ENCODE measurements around the gene BARHL2. TPM values are rescaled to one million over a fixed set of nuclear protein-coding genes. Genes with fewer than 3 reads are reported as not detected.

Gene BARHL2
- total RNA-seq, 1 experiment from 2014 or later = not detected

DNA sequence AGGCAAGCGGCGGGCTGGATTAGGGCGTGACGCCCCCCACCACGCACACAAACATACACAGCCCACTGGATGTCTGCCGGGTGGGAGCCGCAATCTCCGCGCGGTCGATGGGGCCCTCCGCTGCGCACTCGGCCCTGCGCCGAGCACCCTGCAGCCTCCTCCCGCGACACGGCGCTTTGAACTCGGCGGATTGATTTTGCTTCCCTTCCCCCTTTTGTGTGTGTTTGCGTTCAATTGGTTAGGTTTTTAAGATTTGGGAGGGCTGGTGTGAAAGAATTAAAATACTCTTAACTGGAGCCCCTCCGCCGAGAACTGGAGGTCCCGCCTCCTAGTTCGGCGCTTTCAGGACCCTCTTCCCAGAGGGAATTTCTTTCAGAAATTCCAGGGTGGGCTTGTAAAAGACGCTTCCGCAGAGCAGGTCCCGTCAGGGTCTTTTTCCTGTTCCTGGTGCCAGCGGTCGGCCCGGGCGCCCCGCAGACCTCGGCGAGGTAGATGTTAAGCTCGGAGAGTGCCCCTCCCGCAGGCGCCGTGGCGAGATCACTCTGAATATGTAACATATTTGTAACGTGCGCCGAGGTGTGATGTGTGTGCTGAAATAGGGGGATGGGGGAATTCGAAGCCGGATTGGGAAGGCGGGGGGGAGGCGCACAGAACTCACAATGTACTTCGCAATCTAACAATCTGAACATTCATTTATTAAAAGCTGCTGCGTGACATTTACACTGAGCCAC is 8.0 kb upstream of the BARHL2 start:
- no peak for DNase-seq (ENCODE audit: low spot score)

DNA sequence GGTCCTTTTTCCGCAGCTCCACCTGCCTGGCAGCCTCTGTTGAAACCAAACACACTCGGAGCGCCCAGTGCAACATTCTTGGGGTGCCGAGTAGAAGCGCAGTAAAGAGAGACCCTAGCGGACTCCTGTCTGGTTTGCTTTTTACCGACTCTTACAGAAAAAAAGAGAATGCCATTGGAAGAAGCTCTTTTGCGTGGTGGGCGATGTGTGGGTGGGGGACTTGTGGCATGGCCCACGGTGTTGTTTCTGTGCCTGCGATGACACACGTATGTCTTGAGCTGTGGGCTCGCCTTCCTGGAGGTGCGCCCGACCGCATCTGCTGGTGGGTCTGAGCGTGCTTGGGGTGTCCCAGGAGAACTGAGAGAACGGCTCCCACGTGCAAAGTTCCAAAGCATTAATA is 7.3 kb upstream of the BARHL2 start:
- no peak for DNase-seq (ENCODE audit: low spot score)

DNA sequence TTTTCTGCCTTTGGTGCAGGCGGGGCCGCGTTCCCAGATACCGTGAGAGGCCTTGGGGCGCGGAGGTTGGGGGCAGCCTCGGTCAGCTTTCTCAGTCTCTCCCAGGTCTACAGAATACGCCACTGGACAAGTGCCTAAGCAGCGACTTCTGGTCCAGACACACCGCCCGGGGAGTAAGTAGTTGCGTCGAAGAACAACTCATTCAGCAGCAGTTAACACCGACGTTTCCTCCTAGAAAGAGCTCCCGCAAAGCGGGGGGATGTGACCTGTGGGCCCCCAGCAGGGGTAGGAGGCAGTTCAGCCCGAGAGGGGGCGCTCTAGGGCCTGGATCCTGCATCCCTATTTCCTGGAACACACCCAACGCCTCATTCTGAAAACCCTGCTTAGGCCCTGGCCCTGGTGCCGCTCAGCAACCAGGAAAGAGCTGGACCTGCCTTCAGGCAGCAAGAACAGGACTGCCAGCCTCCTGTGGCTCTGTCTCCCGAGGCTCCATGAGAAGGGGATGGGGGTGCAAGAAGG is 6.5 kb upstream of the BARHL2 start:
- DNase-seq (ENCODE audit: low spot score) = no peak

DNA sequence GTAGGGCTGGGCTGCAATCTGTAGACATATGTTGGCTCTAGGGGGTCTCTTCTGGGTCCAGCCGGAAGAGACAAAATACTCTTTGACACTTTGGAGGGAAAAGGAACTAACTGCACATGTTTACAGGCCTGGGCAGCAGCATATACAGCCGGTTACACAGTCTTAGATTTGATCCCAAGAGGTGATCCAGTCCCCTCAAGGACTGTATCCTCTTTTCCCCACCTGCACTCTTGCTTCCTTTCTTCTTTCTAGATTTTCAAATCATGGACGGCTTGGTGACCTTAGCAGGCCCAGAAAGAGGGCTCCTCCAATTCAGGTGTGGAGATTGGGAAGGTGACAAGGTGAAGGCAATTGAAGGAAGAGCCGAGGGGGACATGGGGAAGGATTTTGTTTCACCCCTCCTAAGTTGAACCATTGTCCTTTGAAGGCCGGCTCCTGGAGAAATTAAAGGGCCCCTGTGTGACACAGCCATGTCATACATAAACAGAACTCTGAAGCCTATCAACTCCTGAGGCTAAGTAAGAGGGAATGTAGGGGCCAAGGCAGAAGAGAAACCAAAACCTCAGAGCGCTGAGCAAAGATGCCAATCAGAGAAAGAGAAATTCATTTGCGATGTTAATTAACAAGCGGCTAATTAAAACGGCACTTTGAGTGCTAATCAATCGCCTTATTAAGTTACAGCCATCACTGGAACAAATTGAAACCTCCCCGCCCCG is 5.9 kb upstream of the BARHL2 start:
- no peak for DNase-seq (ENCODE audit: low spot score)

DNA sequence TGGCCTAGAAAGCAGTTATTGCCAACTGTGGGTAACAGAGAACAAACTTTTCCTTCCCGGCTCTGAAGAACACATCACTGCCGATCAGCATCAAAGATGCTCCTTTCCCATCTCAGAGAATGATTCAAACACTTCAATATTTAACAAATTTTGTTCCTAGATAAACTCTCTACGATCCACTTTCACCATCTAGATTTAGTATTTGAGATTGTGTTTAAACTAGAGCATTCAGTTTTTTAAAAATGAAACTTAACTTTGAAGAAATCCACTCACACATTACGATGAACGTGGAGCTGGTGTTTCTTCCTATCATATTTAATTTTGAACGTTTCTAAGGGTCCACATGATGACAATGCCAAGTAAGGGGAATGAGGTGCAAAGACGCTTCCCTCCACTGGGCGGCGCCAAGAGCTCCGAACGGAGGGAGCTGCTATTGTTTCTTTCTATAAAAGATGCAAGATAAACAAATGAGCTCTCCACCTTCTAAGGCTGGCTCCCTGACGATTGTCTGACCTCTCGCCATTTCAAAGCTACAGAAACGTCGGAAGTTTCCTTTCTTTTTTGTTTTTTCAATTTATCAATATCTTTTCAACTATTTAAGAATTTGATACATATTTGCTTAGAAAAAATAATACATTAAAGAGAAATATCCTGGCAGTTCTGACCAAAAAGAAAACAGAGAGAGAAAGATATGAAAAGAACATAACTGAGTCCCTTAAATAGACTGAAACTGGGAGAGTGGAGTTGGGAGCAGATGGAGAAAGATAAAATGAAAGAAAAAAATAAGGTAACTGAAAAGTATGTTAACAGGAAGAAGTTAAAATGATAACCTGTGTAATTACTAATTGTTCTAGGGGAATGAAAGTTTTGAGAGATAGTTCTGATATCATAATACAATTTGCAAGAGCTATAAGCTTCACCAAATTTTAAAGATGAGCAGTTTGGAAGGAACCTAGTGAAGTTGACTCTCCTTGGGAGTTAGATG is 4.4 kb upstream of the BARHL2 start:
- peak; percentile 63 for DNase-seq (ENCODE audit: low spot score)

DNA sequence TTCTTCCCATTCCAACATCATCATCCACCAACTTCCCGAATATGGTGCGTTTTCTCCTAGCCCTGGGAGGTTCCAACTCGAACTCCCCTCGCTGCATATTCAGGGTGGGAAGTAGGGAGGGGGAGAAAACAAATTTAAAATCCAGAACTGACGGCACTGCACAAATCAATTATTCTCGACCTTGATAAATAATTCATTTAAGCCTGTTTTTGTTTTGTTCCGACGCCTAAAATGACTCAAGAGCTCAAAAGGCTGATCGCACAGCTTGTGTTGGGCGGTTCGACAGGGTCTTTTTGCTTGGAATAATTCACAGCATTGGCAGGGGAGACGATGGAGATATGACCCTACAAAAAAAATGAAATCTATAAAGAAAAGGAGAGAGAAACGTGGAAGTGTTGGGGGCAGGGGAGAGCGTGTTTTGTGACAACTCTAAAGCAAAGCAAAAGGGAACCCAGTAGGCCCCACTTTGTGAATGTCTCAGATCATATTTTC is 3.1 kb upstream of the BARHL2 start:
- DNase-seq (ENCODE audit: low spot score) = no peak

DNA sequence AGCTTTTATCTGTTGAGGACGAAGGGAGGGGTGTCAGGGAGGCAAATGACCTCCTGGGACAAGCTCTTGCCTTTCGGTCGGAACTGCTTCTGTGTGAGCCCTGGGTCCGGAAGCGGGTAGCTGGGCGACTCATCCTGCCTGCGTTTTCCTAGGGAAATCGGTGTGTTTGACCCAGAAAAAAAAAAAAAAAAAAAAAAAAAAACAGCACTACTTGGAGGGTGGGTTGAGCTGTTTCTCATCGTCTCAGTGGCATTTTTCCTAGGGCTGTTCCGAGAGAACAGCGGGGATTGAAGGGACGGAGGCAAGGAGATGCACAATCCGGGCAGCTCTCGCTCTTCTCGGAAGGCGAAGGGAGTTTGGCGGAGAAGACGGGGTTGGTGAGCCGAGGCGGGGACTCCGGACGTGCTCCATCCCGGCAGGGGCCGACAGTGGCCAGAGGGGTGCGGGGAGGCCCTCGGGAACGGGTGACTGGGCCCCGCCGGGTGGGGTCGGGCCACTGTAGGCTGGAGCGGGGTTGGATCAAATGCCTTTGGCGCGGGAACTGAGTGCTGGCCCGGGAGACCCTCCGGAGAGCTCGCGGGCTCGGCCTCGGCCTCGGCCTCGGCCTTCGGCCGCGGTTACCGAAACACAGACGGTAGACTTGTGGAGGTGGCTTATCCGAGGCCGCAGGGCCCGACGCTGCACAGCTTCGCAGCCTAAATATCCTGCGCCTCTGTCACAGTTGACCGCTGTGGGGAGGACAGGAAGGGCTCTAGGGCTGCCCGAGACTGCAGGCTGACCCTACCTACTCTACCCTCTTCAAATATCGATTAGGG is 2.4 kb upstream of the BARHL2 start:
- no peak for DNase-seq (ENCODE audit: low spot score)

DNA sequence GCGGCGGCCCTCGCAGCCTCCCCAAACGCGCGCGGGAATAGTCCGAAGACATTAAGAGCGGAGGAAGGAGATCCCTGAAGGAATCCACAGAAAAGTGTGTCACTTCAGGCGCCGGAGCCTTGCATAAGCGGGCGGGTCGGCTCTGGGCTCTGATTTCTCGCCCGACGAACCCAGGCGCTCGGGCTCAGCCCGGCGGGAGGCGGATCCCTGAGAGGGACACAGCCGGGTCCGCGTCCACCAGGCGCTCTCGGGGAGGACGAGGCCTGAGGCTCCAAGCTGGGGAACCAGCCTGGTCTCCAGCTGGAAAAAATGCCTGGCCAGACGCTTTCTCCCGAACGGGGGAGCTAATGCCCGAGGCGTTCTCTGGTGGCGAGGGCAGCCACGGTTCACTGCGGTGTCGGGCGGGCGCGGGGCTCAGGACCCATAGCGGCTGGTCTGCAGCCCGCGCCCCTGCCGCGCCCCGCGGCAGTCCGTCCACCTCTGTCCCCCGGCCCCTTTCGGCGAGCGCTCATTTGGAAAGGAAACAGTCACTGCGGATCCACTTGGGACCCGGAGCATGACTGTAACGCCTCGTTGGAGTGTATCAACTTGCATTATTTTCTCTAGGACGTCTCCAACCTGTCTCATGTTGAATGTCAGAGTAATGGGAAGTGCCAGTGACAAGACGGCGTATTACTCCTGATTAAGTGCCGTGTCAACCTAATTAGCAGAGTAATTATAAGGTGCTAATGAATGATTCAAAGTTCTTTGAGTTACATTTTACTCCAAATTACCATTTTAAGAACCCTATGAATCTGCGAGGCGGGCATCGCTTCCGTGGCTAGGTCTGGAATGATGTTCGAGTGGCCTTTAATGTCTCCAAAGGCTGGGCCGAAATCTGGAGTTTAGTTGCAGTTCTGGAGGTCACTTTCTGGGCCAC is 1.6 kb upstream of the BARHL2 start:
- no peak for DNase-seq (ENCODE audit: low spot score)

DNA sequence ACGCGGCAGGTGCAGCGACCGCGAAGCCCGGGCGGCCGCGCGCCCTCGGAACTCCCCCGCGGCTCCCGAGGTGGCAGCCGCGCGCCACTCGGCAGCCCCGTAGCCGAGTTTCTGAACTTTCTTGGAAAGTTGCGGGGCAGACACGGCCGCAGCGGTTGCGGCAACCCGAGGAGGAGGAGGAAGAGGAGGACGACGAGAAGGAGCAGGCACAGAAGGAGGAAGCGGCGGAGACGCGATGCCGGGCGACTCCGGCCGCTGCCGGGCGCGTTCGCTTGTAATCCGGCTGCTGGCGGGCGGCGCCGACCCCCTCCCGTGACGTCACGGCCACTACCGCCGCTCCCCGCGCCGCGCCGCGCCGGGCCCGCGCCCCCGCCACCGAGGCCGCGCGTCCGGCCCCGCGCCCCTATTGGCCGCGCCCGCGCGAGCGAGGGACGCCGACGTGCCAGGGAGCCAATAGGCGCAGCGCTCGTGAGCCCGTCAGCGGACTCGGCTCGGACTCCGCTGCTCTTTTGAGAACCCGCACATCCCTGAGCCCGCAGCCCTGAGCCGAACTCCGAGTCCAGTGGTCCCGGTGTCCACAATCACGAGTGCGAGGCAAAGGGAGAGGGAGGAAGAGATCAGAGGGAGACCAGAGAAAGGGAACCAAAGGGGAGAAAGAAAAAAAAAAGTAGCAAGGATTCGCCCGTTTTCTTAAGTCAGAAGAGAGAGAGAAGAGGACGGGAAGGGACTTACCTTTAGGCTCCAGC is 736 bp upstream of the BARHL2 start:
- no peak for DNase-seq (ENCODE audit: low spot score)

DNA sequence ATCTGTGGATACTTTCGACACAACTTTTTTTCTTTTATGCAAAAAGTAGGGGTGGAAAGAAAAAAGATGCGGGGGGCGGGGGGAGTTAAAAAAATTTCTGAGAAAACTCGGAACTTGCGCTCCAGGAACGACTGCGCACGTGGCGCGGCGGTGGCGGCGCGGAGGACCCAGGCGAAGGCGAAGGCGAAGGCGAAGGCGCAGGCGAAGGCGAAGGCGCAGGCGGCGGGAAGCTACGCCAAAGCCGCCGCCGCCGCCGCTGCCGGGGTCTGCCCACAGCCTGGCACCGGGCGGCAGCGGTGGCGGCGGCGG is 208 bp upstream of the BARHL2 start:
- DNase-seq (ENCODE audit: low spot score) = no peak

DNA sequence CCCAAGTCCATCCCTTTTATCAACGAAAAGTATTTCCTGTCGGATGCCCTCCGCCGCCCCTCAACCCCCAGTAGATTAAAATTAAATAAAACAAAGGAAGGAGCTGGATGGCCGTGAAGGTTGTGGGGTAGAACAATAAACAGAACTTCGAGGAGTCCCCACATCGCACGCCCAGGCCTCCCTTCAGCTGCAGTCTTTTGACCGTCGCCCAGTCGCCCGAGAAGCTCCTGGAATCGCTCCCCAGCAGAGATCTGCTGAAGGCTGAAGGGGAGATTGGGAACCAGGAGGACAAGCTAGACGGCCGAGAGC is 905 bp downstream of the BARHL2 start:
- DNase-seq (ENCODE audit: low spot score) = no peak

DNA sequence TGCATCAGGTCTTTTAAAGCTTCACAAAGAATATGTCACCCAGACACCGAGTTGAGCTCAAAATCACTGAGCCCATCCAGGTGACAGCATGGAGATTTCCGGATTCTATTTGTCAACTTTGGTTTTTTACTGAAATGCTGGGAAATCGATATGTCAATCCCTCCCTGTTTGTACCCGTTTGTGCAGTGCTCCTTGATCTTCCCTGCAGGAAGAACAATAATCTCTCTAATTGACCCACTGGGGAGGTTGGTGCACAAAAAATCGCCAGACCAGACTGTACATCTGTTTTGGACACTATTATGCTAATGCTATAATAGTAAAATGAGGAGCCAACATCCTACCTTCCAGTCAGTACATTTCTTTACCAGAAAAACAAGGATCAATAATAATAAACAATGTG is 1.8 kb downstream of the BARHL2 start:
- DNase-seq (ENCODE audit: low spot score) = no peak

DNA sequence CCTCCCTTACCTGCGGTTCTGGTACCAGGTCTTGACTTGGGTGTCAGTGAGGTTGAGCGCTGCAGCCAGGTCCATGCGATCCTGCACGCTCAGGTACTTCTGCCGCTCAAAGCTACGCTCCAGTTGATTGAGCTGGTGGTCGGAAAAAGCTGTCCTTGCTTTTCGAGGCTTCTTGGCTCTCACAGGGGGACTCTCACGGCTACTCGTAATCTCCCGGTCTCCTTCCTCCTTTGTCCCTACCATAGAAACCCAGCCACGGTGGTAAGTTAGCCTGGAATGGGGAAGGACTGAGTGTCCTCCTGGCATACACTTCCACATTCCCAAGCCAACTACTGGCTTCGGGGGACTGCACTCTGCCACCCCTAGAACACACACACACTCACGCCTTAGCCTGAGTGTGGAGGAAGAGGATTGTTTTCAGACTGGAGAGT is 2.6 kb downstream of the BARHL2 start:
- DNase-seq (ENCODE audit: low spot score) = no peak

DNA sequence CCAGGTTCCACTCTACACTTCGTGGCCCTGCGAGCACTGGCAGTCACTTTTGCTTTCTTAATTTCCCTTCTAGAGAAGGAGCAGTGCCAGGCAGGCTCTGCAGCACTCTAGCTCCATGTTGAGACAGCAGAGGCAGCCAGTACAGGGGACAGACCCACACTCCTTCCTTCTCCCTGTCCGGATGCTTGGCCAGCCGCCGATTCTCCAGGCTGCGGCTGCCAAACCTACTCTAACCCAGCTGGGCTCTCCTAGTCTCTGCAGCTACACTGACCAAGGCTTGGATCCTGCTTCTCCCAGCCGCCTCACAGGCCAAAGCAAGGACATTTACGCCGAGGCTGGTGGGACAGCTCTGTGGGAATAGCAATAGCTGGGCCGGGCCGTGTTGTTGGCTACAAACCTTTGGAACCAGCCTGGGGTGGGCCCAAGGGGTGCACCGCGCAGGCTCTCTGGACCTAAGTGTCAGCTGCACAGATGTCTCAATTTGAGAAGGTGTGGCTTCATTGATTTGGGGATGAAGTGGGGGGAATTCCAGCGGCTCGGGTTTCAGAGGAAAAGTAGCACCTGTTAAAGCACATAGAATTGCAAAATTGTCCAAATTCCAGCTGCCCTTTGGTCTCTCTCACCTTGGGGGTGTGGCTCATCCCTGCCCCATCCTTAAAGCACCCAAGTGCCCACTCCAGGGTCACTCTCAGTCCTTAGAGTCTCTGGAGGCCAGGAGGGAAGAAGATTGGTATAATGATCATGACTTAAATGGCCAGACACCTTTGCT is 3.2 kb downstream of the BARHL2 start:
- no peak for DNase-seq (ENCODE audit: low spot score)

DNA sequence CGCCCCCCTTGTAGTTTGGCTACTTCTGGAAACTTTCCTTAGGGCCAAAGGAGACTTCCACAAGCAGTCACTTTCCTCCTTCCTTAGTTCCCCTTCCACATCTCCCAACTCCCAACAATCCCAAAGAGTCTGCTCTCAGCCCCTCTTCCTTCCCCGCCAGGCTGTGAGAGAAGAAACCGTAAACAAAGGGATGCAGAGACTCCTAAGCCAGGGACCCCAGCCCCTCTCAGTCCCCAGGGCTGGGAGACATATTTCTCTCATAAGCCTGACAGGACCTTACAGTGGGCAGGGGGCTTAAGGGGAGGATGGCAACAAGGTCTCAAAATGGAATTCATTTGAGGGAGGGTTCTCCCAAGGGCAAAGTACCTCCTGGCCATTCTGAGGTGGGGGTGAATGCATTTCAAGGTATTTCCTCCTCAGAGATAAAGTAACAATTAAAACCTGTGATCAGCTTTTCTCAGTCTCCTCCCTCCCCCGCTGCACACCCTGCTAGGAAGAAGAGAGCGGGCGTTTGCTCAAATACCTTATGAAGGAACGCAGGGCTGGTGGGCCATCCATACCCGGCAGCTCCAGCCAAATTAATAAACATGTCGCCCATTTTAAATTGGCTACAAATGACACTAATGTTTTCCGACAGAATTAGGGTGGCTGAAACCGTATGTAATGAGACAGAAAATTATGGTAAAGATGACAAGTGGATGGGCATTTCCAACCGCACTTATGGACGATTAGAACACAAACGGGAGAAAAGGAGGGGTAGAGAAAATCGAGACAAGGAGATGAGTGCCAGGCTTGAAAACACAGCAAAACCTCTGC is 4.0 kb downstream of the BARHL2 start:
- DNase-seq (ENCODE audit: low spot score) = no peak

DNA sequence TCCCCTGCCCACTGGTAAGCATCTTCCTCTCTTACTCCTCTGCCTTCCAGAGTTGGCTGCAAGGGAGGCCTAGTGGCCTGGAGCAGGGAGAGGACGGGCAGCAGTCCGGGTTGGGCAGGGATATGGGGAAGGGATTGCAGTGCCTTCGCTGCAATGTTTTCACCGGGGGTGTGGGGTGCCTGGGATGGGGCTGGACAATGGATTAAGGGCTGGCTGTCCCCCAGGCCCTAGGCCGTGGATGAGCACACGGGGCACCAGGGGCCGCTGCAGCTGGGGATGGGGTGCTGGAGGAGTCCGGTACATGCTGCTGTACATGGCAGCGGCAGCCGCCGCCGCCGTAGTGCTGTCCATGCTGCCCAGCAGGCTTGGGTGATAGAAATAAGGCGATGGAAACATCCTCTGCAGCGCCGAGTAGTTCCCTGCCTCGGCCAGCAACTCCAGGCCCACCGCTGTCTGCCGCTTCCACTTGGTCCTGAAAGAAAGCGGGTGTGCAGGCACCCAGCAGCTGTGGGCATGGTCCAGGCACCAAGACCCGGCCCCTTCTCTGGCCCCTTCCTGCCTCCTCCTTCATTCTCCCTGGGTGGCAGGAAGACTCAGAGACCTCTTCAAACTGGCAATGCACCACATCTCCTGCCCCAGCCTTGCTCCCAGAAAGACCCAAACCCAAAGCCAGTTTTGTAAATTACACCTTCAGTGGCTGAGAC is 4.8 kb downstream of the BARHL2 start:
- no peak for DNase-seq (ENCODE audit: low spot score)

DNA sequence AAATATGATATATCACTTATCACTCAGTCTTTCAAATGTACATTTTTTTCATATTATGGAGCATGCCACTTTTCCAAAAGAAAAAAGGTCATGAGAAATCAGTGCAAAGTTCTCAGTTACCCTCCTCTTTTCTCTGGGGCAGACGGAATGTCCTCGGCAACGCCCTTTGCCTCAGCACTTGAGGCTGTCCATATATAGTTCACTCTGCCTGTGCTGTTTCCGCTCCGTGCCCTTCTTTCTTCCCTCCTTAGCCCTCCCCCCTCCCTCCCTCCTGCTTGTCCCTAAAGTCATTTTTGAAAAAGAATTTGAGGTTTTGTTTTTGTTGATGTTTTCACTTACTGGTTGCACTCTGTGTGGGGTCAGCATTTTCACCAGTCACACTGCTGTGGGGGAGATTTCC is 5.4 kb downstream of the BARHL2 start:
- DNase-seq (ENCODE audit: low spot score) = no peak

Measured in H4 (cell line).